ENCODE measurements around the gene SPHK1.

SPHK1 gene

GRCh38 chr17:76421044-76421407, 36.6 kb downstream of the SPHK1 start:
- Mint-ChIP-seq H3K4me3 (no peak overlapping the region), H3K4me1 (ENCODE audit: low read depth) (peaks cover 19% of the 10 kb centered on the region), H3K36me3 (peaks cover 3% of the 10 kb centered on the region), H3K27me3 (no peaks in the 10 kb centered on the region), H3K27ac (no peak overlapping the region), H3K9me3 (ENCODE audit: low read depth) (no peaks in the 10 kb centered on the region)

DNA sequence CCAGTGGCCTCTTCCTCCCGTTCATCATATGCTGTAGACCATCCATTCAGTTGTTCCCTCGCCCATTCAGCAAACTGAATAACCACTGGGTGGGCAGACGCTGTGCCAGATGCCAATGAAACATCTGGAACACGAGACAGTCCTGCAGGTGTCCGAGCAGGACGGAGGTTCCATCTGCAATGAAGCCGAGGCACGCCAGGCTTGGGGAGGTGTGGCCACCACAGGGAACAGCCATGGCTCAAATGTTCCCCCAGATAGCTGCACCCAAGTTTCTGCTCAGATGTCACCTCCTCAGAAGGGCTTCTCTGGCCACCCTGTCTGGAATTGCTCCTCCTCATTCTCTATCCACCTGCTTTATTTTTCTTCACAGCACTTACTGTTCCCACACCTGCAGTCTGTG, 38.0 kb downstream of the SPHK1 start:
- H3K27ac Mint-ChIP-seq: no peak overlapping the region
- H3K4me3 Mint-ChIP-seq: no peak overlapping the region
- peaks cover 3% of the 10 kb centered on the region for H3K36me3 Mint-ChIP-seq
- H3K27me3 Mint-ChIP-seq: no peaks in the 10 kb centered on the region
- peaks cover 26% of the 10 kb centered on the region for H3K4me1 Mint-ChIP-seq (ENCODE audit: low read depth)
- H3K9me3 Mint-ChIP-seq (ENCODE audit: low read depth): no peaks in the 10 kb centered on the region

DNA sequence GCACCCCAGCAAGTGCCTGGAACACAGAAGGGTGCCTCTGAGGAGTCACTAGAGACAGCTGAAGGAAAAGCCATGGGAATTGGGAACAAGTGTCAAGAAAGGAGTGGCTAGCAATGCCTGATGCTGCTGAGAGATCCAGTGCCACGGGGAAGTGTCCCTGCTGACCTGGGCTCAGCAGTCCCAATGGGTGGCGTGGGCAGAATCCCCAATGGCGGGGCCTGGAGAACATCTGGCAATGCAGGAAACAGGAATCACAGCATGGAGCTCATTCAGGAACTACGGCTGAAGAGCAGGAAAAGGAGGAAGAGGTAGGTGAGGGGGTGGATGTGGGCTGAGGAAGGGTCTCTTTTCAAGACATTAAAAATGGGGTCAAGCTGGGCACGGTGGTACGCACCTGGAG, 38.5 kb downstream of the SPHK1 start:
- no peaks in the 10 kb centered on the region for H3K9me3 Mint-ChIP-seq (ENCODE audit: low read depth)
- peaks cover 22% of the 10 kb centered on the region for H3K4me1 Mint-ChIP-seq (ENCODE audit: low read depth)
- H3K27me3 Mint-ChIP-seq: no peaks in the 10 kb centered on the region
- H3K4me3 Mint-ChIP-seq: no peak overlapping the region
- no peak overlapping the region for H3K27ac Mint-ChIP-seq
- peaks cover 3% of the 10 kb centered on the region for H3K36me3 Mint-ChIP-seq

GRCh38 chr17:76426853-76427252, 42.4 kb downstream of the SPHK1 start:
- no peak overlapping the region for H3K4me3 Mint-ChIP-seq
- peaks cover 3% of the 10 kb centered on the region for H3K36me3 Mint-ChIP-seq
- H3K27me3 Mint-ChIP-seq: no peaks in the 10 kb centered on the region
- no peaks in the 10 kb centered on the region for H3K9me3 Mint-ChIP-seq (ENCODE audit: low read depth)
- H3K27ac Mint-ChIP-seq: peak overlapping the region; percentile 58
- H3K4me1 Mint-ChIP-seq (ENCODE audit: low read depth): peaks cover 20% of the 10 kb centered on the region

DNA sequence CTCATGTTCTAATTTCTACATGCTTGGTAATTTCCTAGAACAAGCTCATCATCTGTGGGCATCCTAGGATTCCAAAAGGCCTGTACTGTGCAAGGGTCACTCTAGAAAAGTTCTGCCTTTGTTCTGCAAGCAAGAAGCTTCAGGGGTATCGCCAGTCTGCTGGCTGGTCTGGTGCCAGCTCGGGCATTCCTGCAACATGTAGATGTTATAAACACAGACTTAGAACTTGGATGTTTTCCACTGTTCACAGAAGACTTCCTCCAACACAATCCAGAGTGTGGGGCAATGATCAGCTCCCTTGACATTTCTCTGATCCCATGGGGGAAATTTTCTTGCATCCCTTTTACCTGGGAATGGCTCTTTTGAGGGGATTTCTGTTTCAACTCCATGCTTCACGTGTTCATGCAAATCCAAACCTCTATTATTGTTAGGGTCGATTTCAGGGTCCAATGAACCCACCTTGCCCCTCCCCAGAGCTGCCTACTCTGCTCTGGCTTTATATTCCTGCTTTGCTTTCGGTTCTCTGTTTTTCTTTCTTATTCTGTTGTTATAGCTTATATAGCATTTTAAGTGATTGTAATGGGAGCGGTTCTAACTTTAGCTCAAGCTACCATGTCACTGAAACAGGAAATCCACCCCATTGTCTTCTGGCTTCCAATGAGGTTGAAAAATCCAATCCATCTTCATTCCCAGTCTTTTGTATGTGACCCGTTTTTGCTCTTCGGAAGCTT, 43.3 kb downstream of the SPHK1 start:
- Mint-ChIP-seq H3K9me3 (ENCODE audit: low read depth) (no peaks in the 10 kb centered on the region), H3K36me3 (peaks cover 3% of the 10 kb centered on the region), H3K27ac (no peak overlapping the region), H3K4me3 (no peak overlapping the region), H3K27me3 (no peaks in the 10 kb centered on the region), H3K4me1 (ENCODE audit: low read depth) (peaks cover 24% of the 10 kb centered on the region)

DNA sequence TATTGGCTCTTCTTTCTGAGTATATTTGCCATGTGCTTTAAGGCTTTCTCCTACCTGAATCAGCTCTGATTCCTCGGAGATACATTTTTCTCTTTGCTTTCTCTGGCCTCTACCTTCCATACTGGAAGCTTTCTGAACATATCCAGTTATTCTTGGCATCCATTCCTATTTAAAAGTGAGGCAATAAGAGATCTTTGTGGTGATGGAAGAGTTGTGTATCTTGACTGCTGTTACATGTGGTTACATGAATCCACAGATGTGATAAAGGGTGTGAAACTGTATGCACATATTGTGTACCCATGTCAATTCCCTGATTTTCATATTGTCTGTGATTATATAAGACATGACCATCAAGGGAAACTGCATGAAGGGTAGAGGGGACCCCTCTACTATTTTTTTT, 44.1 kb downstream of the SPHK1 start:
- Mint-ChIP-seq H3K36me3 (no peaks in the 10 kb centered on the region), H3K27me3 (no peaks in the 10 kb centered on the region), H3K4me1 (ENCODE audit: low read depth) (peaks cover 24% of the 10 kb centered on the region), H3K9me3 (ENCODE audit: low read depth) (no peaks in the 10 kb centered on the region), H3K4me3 (no peak overlapping the region), H3K27ac (no peak overlapping the region)

DNA sequence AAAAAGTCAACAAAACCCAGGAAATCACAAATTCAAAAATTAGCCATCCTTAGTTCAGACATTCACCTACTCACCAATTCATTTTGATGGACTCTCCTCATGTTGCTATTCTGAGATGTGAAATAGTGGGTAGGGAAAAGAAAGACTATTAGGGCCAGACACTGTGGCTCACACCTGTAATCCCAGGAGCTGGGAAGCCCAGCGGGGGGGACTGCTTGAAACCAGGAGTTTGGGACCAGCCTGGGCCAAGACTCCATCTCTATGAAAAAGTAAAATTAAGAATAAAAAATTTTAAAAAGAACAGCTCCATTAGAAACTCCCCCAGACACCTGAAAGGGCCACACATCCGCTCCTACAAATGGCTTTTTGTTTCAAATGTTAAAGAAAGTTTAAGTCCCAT, 47.1 kb downstream of the SPHK1 start:
- H3K4me1 Mint-ChIP-seq (ENCODE audit: low read depth): peaks cover 29% of the 10 kb centered on the region
- H3K9me3 Mint-ChIP-seq (ENCODE audit: low read depth): no peaks in the 10 kb centered on the region
- H3K27me3 Mint-ChIP-seq: no peaks in the 10 kb centered on the region
- no peak overlapping the region for H3K4me3 Mint-ChIP-seq
- no peak overlapping the region for H3K27ac Mint-ChIP-seq
- peaks cover 4% of the 10 kb centered on the region for H3K36me3 Mint-ChIP-seq

GRCh38 chr17:76432004-76432403, 47.6 kb downstream of the SPHK1 start:
- peaks cover 26% of the 10 kb centered on the region for H3K4me1 Mint-ChIP-seq (ENCODE audit: low read depth)
- no peak overlapping the region for H3K27ac Mint-ChIP-seq

DNA sequence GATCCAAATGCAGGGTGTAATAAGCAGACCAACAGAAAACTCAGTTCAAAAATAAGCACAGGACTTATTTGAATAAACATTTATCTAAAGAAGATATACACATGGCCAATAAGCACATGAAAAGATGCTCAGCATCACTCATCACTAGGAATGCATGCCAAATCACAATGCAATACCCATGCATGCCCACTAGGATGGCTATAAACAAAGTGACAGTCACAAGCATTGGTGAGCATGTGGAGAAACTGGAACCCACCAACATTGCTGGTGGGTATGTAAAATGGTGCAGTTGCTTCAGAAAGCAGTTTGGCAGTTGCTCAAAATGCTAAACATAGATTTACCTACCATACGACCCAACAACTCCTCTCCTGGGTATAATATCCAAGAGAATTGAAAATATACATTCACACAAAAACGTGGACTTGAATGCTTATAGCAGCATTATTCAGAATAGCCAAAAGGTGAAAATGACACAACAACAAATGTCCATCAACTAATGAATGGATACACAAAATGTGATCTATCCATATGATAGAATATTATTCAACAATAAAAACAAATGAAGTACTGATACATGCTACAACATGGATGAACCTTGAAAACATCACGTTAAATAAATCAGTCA, 48.4 kb downstream of the SPHK1 start:
- Mint-ChIP-seq H3K27ac (no peak overlapping the region), H3K36me3 (peaks cover 4% of the 10 kb centered on the region), H3K27me3 (no peaks in the 10 kb centered on the region), H3K9me3 (ENCODE audit: low read depth) (no peaks in the 10 kb centered on the region), H3K4me1 (ENCODE audit: low read depth) (peaks cover 25% of the 10 kb centered on the region), H3K4me3 (no peak overlapping the region)

More at GRCh38 chr17:76432004-76432403, 47.6 kb downstream of the SPHK1 start:
- Mint-ChIP-seq H3K36me3 (peaks cover 4% of the 10 kb centered on the region), H3K9me3 (ENCODE audit: low read depth) (no peaks in the 10 kb centered on the region), H3K4me3 (no peak overlapping the region), H3K27me3 (no peaks in the 10 kb centered on the region)

DNA sequence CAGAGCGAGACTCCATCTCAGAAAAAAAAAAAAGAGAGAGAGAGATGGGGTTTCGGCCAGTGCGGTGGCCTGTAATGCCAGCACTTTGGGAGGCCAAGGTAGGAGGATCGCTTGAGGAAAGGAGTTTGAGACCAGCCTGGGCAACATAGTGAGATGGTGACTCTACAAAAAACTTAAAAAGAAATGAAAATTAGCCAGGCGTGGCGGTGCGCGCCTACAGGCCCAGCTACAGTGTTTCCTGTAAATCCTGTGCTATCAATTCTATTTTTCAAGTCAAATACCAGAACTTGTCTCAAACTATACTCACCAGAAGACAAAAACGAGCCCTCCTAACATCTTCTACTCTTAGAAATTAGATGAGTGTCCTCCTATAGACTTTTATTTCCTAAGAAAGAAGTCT, 49.3 kb downstream of the SPHK1 start:
- H3K27me3 Mint-ChIP-seq: no peaks in the 10 kb centered on the region
- no peaks in the 10 kb centered on the region for H3K9me3 Mint-ChIP-seq (ENCODE audit: low read depth)
- H3K27ac Mint-ChIP-seq: no peak overlapping the region
- H3K4me3 Mint-ChIP-seq: no peak overlapping the region
- peaks cover 28% of the 10 kb centered on the region for H3K4me1 Mint-ChIP-seq (ENCODE audit: low read depth)
- peaks cover 6% of the 10 kb centered on the region for H3K36me3 Mint-ChIP-seq

- no peaks in the 10 kb centered on the region for H3K9me3 Mint-ChIP-seq (ENCODE audit: low read depth)
- no peak overlapping the region for H3K27ac Mint-ChIP-seq
- no peaks in the 10 kb centered on the region for H3K27me3 Mint-ChIP-seq
- H3K4me1 Mint-ChIP-seq (ENCODE audit: low read depth): peaks cover 29% of the 10 kb centered on the region
- H3K4me3 Mint-ChIP-seq: no peak overlapping the region
- peaks cover 6% of the 10 kb centered on the region for H3K36me3 Mint-ChIP-seq
These were observed 50.5 kb downstream of the SPHK1 start for GRCh38 chr17:76434870-76435269.

GRCh38 chr17:76435751-76436150, 51.3 kb downstream of the SPHK1 start:
- Mint-ChIP-seq H3K36me3 (peaks cover 6% of the 10 kb centered on the region), H3K9me3 (ENCODE audit: low read depth) (no peaks in the 10 kb centered on the region), H3K4me1 (ENCODE audit: low read depth) (peaks cover 31% of the 10 kb centered on the region), H3K27me3 (no peaks in the 10 kb centered on the region), H3K27ac (no peak overlapping the region), H3K4me3 (no peak overlapping the region)
